Measurements from ENCODE around the gene MEGF11.

The MEGF11 gene

GRCh38 chr15:66076591-66077319, 176.8 kb downstream of the MEGF11 start:
- Histone ChIP-seq H3K36me3 (ENCODE audit: low read depth) (no peaks in the 10 kb centered on the region), H3K4me3 (ENCODE audit: severe bottlenecking) (no peak overlapping the region), H3K27me3 (ENCODE audit: insufficient read depth, poor library complexity, severe bottlenecking) (no peaks in the 10 kb centered on the region), H3K4me1 (ENCODE audit: insufficient read depth, poor library complexity, severe bottlenecking) (no peaks in the 10 kb centered on the region), H3K9me3 (ENCODE audit: severe bottlenecking) (no peaks in the 10 kb centered on the region), H3K27ac (ENCODE audit: poor library complexity, severe bottlenecking) (no peak overlapping the region)
- no peak for TF ChIP-seq CTCF (IDR thresholded peaks at IDR 0.05; ENCODE audit: poor library complexity, severe bottlenecking)
- DNase-seq (ENCODE audit: low spot score) (peak; percentile 49), ATAC-seq (ENCODE audit: low read depth) (no peak)

GRCh38 chr15:66075947-66076346, 177.6 kb downstream of the MEGF11 start:
- no peaks in the 10 kb centered on the region for H3K27me3 ChIP-seq (ENCODE audit: insufficient read depth, poor library complexity, severe bottlenecking)
- TF ChIP-seq CTCF (IDR thresholded peaks at IDR 0.05; ENCODE audit: poor library complexity, severe bottlenecking), result no peak
- no peak overlapping the region for H3K4me3 ChIP-seq (ENCODE audit: severe bottlenecking)
- H3K36me3 ChIP-seq (ENCODE audit: low read depth), result no peaks in the 10 kb centered on the region
- DNase-seq (ENCODE audit: low spot score), result peak; percentile 6
- no peak for ATAC-seq (ENCODE audit: low read depth)
- H3K9me3 ChIP-seq (ENCODE audit: severe bottlenecking), result no peaks in the 10 kb centered on the region
- no peaks in the 10 kb centered on the region for H3K4me1 ChIP-seq (ENCODE audit: insufficient read depth, poor library complexity, severe bottlenecking)
- no peak overlapping the region for H3K27ac ChIP-seq (ENCODE audit: poor library complexity, severe bottlenecking)

GRCh38 chr15:66072616-66073361, 180.8 kb downstream of the MEGF11 start:
- Histone ChIP-seq H3K36me3 (ENCODE audit: low read depth) (no peaks in the 10 kb centered on the region), H3K4me3 (ENCODE audit: severe bottlenecking) (no peak overlapping the region), H3K27me3 (ENCODE audit: insufficient read depth, poor library complexity, severe bottlenecking) (no peaks in the 10 kb centered on the region), H3K4me1 (ENCODE audit: insufficient read depth, poor library complexity, severe bottlenecking) (no peaks in the 10 kb centered on the region), H3K9me3 (ENCODE audit: severe bottlenecking) (no peaks in the 10 kb centered on the region), H3K27ac (ENCODE audit: poor library complexity, severe bottlenecking) (no peak overlapping the region)
- peak; percentile 52 for DNase-seq (ENCODE audit: low spot score)
- TF ChIP-seq CTCF (IDR thresholded peaks at IDR 0.05; ENCODE audit: poor library complexity, severe bottlenecking), result no peak
- ATAC-seq (ENCODE audit: low read depth), result no peak

- H3K27me3 ChIP-seq (ENCODE audit: insufficient read depth, poor library complexity, severe bottlenecking), result no peaks in the 10 kb centered on the region
- no peak overlapping the region for H3K27ac ChIP-seq (ENCODE audit: poor library complexity, severe bottlenecking)
- ATAC-seq (ENCODE audit: low read depth) (no peak), DNase-seq (ENCODE audit: low spot score) (peak; percentile 59)
- no peak for TF ChIP-seq CTCF (IDR thresholded peaks at IDR 0.05; ENCODE audit: poor library complexity, severe bottlenecking)
- H3K4me1 ChIP-seq (ENCODE audit: insufficient read depth, poor library complexity, severe bottlenecking), result no peaks in the 10 kb centered on the region
- no peaks in the 10 kb centered on the region for H3K9me3 ChIP-seq (ENCODE audit: severe bottlenecking)
- H3K36me3 ChIP-seq (ENCODE audit: low read depth), result no peaks in the 10 kb centered on the region
- no peak overlapping the region for H3K4me3 ChIP-seq (ENCODE audit: severe bottlenecking)
These were observed 181.6 kb downstream of the MEGF11 start for GRCh38 chr15:66071921-66072295.

Data from RWPE2 (cell line).